ENCODE measurements around the gene NGB.

The NGB gene

DNA sequence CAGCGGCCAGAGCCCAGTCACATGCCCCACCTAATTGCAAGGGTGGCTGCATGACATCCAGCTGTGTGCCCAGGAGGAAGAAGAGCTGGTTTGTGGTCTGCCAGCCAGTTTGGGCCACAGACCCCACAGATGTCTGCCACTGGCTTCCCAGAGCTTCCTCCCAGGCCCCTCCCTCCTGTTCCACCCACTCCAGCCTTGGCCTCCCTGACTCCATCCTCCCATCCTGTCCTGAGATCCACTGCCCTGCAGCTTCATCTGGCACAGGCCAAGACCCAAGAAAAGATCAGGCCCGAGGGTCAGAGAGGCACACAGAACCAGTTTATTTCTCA lies 5.9 kb downstream of the NGB start:
- no peak for DNase-seq (ENCODE audit: low read depth, low spot score)

DNA sequence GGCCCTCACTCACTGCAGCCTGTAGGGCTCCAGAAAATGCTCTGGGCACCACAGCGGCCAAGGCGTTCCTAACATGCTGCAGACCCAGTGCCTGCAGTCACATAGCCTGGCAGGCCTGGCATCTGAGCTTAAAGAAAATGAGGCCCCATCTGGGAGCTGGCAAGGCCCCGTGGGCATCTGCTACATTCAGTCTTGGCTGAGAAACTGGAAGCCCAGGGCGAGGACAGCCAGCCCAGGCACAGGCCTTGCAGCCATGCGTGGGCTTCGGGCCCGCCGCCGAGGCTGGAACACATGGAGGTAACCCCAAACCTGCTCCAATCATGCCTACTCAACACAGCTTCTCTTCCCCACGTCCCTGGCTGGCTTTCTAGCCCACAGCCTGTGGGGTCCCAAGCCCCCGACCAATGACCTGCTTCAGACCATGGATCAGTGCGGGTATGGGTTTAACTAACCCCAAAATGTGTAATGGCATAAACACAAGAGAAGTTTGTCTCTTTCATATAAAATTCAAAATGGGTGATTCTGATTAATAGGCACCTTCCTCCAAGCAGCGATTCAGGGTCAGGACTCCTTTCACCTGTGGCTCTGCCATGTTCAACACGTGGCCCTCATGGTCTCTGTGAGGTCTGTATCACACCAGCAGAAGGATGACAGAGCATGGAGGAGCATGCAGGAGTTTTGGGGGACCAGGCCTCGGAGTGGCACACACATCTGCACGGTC lies 6.4 kb downstream of the NGB start:
- DNase-seq (ENCODE audit: low read depth, low spot score), result no peak

DNA sequence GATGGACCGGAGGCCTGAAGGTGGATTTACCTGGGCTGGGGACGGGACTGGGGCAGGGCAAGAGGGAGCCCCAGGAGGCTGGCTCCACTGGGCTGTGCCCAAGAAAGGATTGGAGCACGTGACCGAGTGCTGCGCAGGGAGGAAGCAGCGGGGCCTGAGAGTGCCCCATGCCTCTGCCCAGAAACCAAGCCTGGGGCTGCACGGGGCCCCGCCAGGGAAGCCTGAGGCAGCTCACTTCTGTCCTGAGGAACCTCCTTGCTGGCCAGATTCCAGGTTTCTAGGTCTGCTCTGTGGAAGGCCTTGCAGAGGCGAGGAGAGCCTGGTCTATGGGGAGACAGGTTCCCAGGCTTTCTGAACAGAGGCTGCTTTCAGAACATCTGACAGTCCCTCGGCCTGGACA lies 10.4 kb downstream of the NGB start:
- no peak for DNase-seq (ENCODE audit: low read depth, low spot score)

DNA sequence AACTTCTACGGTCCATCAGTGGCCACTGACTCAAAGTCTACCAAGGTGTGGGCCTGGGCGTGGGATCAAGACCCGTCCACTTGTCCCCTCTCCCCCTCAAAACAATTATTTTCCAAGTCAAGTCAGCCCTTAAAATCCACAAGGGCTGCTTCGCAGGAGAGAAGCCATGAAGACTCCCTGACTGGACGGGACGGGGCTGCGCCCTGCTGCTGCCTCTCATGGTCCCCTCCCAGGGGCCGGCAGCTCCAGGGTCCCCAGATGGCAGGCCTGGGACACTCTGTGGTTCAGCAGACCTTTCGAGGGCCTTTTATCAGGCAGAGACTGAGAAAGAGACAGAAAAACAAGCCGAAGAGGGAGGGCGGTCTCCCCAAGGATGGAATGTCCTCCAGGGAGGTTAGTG lies 10.8 kb downstream of the NGB start:
- no peak for DNase-seq (ENCODE audit: low read depth, low spot score)

DNA sequence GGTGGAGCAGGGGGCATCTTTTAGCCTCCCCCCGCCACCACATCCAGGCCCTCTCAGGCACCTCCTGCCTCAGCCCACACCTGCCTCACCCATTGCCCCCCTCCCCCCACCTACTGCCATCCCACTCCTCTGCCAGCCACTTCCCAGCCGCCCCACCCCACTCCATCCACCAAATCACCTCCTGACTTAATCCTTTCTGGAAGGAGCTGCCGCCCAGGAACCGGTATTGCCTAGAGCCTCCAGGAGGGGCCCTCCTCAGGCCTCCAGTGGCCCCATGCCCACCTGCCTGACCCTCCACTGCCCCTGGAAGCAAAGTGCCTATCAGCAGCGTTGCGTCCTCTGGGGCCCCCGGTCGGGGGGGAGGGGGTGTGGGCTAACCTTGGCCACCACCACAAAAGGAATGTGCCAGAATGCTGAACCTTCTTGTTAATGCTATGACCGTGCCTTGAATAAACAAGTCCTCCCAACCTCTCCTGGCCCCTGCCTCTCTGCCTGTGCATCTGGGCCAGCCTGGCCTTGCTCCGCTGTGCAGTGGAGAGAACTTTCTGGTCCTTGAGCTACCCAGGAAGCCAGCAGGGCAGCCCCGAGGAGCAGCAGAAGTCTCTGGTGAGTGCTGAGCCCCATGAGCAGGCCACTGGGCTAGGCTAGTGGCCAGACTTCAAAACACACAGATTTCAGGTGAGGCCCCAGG lies 11.8 kb downstream of the NGB start:
- DNase-seq (ENCODE audit: low read depth, low spot score), result no peak

- no peak for DNase-seq (ENCODE audit: low read depth, low spot score)
Measured at GRCh38 chr14:77258566-77258965, 12.4 kb downstream of the NGB start.

- no peak for DNase-seq (ENCODE audit: low read depth, low spot score)
Measured at GRCh38 chr14:77257700-77258099, 13.3 kb downstream of the NGB start.

DNA sequence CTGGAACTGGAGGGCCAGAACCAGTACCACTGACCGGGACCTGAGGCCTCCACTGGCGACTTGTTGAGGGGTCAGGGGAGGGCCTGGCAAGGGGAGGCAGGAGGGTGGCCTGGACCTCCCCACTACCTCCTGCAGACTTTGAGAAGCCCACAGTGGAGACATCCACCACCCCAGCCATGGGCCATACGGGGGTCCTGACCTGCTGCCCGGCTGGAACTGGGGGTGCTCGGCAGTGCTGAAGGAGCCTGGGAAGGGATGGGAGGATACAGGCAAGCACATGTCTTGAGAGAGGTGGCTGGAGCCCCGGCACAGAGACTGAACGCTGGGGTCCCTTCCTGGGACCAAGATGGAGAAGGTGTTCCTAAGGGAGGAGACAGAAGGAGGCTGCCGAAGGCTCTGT lies 14.3 kb downstream of the NGB start:
- no peak for DNase-seq (ENCODE audit: low read depth, low spot score)

GRCh38 chr14:77253333-77254190 lies 17.4 kb downstream of the NGB start:
- no peak for DNase-seq (ENCODE audit: low read depth, low spot score)

- DNase-seq (ENCODE audit: low read depth, low spot score), result no peak
Measured at GRCh38 chr14:77251870-77252269, 19.1 kb downstream of the NGB start.

GRCh38 chr14:77250927-77251326 lies 20.1 kb downstream of the NGB start:
- no peak for DNase-seq (ENCODE audit: low read depth, low spot score)

DNA sequence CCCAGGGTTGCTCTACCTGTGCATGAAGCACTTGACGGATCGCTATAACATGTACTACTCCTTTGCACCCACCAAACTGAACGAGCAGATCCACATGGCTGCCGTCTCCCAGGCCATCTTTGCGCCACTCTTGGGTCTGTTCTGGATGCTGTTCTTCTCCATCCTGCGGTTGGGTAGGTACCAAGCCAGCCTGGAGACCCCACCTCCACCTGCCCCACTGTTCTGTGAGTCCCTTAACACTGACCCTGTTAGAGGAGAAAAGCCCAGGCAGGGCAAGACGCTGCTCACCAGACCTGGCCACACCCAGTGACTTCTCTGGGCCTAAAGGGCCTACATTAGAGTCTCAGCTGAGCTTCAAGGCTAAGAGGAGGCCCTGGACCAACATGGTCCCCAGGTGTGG lies 21.7 kb downstream of the NGB start:
- no peak for DNase-seq (ENCODE audit: low read depth, low spot score)

DNA sequence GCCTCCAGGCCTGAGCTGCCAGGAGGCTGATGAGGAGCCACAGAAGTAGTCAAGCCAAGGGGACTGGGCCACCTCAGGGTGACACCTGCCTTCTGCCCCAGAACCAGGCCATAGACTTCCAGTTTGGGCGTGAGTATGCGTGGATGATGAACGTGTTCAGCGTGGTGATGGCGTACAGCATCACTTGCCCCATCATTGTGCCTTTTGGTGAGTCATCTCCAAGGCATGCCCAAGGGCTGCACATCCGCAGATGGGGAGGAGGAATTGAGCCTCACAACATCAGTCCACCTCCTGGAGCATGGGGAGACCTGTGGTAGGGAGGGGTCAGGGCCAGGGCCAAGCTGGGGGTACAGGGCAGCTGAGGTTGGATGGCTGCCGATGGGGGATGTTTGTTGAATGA lies 22.3 kb downstream of the NGB start:
- DNase-seq (ENCODE audit: low read depth, low spot score), result no peak

GRCh38 chr14:77246784-77247183 lies 24.2 kb downstream of the NGB start:
- DNase-seq (ENCODE audit: low read depth, low spot score), result no peak

DNA sequence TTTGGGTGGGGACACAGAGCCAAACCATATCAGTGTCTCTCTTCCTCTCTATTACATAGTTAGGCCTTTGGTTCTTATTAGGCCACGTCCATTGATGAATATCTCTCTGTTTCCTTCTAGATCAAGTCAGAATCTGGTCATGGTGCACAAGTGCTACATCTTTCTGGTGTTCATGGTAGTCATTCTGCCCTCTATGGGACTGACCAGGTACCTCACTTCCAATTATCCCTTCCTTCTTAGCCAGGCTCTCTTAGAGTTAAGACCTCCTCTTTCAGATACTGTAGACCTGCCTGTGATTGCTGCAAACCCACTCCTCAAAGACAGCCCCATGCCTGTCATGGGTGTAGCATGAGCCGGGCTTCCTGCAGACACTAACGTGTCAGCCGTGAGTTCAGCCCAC lies 25.2 kb downstream of the NGB start:
- DNase-seq (ENCODE audit: low read depth, low spot score), result no peak

DNA sequence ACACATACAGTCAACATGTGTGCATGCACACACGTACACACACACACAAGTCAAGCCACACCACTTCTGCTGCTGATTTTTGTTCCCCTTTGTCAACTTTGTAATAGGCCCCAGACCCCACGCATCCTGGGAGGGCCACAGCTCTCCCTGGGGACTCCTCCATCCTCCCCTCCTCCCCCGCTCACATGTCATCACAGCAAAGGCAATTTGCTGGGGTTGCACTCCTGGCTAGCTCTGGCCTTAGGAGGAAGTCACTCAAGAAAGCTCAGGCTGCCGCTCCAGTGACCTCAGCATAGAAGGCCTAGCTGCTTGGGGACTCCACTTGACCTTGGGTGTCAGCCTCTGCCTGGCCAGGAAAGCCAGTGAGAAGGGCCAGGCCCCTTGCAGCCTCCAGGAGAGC lies 27.2 kb downstream of the NGB start:
- no peak for DNase-seq (ENCODE audit: low read depth, low spot score)

DNA sequence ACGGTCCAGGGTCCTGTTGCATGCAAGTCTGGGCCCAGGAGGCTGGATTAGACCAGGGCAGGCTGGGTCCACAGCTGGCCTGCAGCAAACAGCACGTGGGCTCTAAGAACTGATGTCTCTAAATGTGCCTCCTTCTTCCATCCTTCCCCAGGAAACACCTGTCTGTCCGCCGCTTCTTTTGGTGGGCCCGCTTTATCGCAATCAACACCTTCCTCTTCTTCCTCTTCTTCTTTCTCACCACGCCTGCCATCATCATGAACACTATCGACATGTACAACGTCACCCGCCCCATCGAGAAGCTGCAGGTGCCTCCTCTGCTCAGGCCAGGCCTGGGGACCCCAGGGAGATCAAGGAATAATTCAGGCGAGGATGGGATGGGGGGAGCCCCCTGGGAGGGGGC lies 28.3 kb downstream of the NGB start:
- DNase-seq (ENCODE audit: low read depth, low spot score), result no peak

DNA sequence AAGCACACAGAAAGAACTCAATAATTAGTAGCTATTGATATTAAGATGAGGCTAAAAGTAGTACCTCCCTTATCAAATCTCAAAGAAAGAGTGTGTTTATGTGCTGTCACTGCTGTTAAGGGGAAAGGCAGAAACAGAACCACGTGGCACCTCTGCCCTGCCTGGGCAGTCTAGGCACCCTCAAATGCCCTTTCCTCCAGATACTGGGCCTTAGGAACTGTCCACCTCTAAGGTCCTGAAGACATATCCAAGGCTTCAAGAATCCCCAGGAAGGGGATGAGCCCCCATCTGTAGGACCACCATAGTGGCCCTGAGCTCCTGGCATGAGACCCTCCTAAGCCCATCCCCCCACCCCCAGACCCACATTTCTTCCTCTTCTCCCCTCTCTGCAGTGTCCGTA lies 29.1 kb downstream of the NGB start:
- DNase-seq (ENCODE audit: low read depth, low spot score), result no peak

DNA sequence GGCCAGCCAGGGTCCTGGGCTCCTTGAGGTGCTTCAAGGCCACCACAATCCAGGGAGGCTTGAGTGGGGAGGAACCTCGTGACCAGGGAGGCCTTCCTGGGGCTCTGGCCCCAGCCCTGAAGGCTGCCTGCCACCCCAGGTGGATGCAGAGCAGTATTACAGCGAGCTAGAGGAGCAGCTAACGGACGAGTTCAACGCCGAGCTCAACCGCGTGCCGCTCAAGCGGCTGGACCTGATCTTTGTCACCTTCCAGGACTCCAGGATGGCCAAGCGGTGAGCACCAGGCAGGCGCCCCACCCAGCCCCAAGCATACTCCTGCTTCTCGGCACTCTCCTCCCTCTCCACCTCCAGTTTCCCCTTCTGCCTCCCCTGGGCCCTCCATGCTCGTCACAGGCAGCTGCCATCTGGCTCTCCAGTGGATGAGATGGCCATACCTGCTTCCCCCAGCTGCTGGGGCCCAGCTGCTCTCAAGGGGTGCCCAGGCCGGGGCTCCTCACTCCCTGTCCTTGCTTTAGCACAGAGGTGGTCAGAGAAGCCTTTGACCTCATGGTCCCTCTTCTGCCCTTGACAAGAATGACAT lies 30.6 kb downstream of the NGB start:
- no peak for DNase-seq (ENCODE audit: low read depth, low spot score)

DNA sequence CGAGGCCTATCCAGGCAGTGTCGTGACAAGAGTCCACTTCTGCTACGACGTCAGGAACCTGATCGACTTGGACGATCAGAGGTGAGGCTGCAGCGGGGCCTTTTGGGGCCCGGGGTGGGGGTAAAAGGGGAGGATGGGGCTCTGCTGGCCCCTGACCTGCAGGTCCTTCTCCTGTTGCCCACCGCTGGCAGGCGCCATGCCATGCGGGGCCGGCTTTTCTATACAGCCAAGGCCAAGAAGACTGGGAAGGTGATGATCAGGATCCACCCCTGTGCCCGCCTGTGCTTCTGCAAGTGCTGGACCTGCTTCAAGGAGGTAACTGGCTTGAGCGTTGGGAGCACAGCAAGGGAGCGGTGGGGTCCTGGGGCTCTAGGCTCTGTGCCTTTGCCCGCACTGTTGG lies 31.6 kb downstream of the NGB start:
- no peak for DNase-seq (ENCODE audit: low read depth, low spot score)

- no peak for DNase-seq (ENCODE audit: low read depth, low spot score)
Measured at GRCh38 chr14:77238996-77239395, 32.0 kb downstream of the NGB start.

DNA sequence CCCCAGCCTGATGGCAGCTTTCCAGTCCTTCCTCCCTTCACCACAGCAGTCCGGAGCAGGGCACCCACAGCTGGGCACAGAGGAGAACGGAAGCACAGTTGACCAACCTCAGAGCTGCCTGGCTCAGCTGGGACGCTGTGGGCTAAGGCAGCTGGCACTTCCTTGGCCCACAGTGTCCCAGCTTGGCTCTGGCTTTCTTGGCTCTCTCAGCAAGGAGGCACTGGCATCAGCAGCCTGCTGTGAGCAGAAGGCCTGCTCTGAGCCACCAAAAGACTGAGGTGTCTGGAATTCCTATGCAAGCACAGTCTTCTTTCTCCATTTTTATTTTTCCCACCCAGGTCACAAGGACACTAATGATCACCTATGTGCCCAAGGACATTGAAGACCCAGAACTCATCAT lies 32.6 kb downstream of the NGB start:
- no peak for DNase-seq (ENCODE audit: low read depth, low spot score)

DNA sequence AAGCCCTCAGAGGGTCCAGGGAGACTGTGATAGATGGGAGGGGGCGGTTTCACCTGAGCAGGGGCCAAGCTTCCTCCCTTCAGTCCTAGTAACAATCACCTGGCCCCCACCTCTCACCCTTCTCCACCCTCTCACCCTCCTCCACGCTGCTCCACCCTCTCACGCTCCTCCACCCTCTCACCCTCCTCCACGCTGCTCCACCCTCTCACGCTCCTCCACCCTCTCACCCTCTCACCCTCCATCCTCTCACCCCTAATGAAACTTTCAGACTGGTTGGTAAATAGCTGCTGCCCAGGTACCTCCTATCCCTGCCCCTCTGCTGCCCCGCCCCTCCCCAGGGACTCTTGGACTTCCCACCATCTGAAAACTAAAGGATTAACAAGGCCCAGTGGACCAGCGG lies 34.2 kb downstream of the NGB start:
- no peak for DNase-seq (ENCODE audit: low read depth, low spot score)

All from iPS DF 19.7 (cell line).